Stimulated activated memory B cell treated with anti-CD40 and anti-IgM and Interleukin-4, amounts not matched to agents 10 μg/mL and 1 μg/mL and 100 μg/mL, for 72 hours (primary cell): ENCODE results near the gene MEX3A.

Experiments
- ATAC-seq: fragments of 150-1000 bp; cut with Tn5 transposase; 2 replicates; pipeline ENCODE4 v1.10.0; 2021
- H3K27ac Mint-ChIP-seq: one replicate; pipeline ENCODE4 v1.8.0; 2022; ENCODE audit warnings: mild to moderate bottlenecking, mixed read lengths
- H3K27me3 Mint-ChIP-seq: one replicate; pipeline ENCODE4 v1.8.0; 2022; ENCODE audit warnings: mixed read lengths
- H3K36me3 Mint-ChIP-seq: one replicate; pipeline ENCODE4 v1.8.0; 2022; ENCODE audit warnings: mixed read lengths
- H3K4me1 Mint-ChIP-seq: one replicate; pipeline ENCODE4 v1.8.0; 2022; ENCODE audit warnings: mixed read lengths
- H3K4me3 Mint-ChIP-seq: one replicate; pipeline ENCODE4 v1.8.0; 2022; ENCODE audit warnings: mild to moderate bottlenecking, moderate library complexity, mixed read lengths
- H3K9me3 Mint-ChIP-seq: one replicate; pipeline ENCODE4 v1.8.0; 2022; ENCODE audit warnings: mixed read lengths

MEX3A gene

DNA sequence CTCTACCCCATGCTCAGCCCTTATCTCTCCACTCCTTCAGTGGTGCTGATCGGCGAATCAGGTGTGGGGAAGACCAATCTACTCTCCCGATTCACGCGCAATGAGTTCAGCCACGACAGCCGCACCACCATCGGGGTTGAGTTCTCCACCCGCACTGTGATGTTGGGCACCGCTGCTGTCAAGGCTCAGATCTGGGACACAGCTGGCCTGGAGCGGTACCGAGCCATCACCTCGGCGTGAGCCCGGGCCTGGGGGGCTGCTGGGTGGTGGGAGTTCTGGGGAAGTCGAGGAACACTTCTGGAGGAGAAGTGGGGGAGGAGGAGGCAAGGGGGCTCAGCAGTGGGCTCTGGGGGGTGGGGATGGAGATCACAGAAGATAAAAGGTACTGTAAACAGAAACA is 16.4 kb downstream of the MEX3A start:
- H3K36me3 Mint-ChIP-seq: no peaks in the 10 kb centered on the region
- peaks cover 10% of the 10 kb centered on the region for H3K27me3 Mint-ChIP-seq
- ATAC-seq: no peak
- no peak overlapping the region for H3K27ac Mint-ChIP-seq
- peaks cover 8% of the 10 kb centered on the region for H3K4me1 Mint-ChIP-seq
- H3K9me3 Mint-ChIP-seq: no peaks in the 10 kb centered on the region
- no peak overlapping the region for H3K4me3 Mint-ChIP-seq

DNA sequence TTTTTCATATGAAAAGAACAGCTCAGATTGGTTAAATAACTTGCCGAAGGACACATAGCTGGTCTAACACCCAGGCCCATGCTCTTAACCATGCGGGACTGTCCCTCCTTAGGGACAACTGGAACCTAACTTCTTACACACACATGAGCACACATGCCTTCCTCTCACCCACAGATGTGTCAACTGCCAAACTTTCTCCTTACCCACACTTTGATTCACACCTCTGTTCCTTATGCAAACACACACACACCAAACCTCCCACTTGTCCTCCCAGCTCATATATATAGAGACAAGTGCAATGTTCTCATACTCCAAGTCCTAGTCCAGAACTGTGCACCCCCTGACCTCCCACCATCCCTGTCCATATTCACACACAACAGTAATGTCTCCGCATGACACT is 17.1 kb downstream of the MEX3A start:
- Mint-ChIP-seq H3K27me3 (peaks cover 3% of the 10 kb centered on the region), H3K36me3 (no peaks in the 10 kb centered on the region), H3K4me1 (peaks cover 8% of the 10 kb centered on the region), H3K9me3 (no peaks in the 10 kb centered on the region), H3K4me3 (no peak overlapping the region), H3K27ac (no peak overlapping the region)
- ATAC-seq: no peak

GRCh38 chr1:156064615-156065014 is 17.6 kb downstream of the MEX3A start:
- Mint-ChIP-seq H3K4me3 (no peak overlapping the region), H3K27me3 (no peaks in the 10 kb centered on the region), H3K36me3 (no peaks in the 10 kb centered on the region), H3K27ac (no peak overlapping the region), H3K9me3 (no peaks in the 10 kb centered on the region), H3K4me1 (peaks cover 8% of the 10 kb centered on the region)
- no peak for ATAC-seq

DNA sequence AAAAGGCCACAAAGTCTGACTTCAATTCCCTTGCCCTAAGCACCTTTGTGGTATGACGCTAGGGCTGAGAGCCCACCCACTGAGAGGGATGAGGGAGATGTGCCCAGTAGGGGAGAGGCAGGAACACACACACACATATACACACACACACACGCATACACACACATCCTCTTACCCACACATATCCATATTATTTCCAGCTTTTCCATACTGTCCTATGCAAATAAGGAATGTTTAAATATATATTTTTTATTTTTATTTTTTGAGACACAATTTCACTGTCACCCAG is 18.3 kb downstream of the MEX3A start:
- Mint-ChIP-seq H3K9me3 (no peaks in the 10 kb centered on the region), H3K36me3 (no peaks in the 10 kb centered on the region), H3K27me3 (no peaks in the 10 kb centered on the region), H3K4me1 (peaks cover 8% of the 10 kb centered on the region), H3K27ac (no peak overlapping the region), H3K4me3 (no peak overlapping the region)
- ATAC-seq: no peak

DNA sequence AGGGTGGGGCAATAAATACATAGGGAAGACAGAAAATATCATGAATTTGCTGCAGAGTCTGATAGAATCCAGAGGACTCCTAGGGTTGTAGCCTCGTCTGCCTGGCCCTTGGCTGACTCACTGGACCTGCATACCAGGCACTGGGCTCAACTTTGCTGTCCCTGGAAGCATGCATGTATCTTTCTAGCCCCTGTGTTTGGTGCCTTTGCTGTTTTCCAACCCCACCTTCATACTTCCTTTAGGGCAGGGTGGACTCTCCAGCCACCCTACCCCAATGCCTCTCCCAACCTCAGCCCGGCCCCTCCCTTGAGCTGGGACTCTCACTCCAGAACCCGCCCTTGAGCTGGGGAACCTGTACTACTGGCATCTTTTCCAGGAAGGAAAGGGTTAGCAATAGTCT is 20.1 kb downstream of the MEX3A start:
- H3K4me3 Mint-ChIP-seq: no peak overlapping the region
- ATAC-seq: no peak
- no peak overlapping the region for H3K27ac Mint-ChIP-seq
- H3K9me3 Mint-ChIP-seq: no peaks in the 10 kb centered on the region
- H3K36me3 Mint-ChIP-seq: peaks cover 6% of the 10 kb centered on the region
- H3K27me3 Mint-ChIP-seq: no peaks in the 10 kb centered on the region
- peaks cover 8% of the 10 kb centered on the region for H3K4me1 Mint-ChIP-seq

GRCh38 chr1:156060937-156061636 is 21.2 kb downstream of the MEX3A start, which contains the start of gene RAB25:
TSS of gene RAB25 (plus strand) at chr1:156061160. CDS start at chr1:156061401, 241 bp downstream.
- H3K4me1 Mint-ChIP-seq: peaks cover 8% of the 10 kb centered on the region
- no peaks in the 10 kb centered on the region for H3K9me3 Mint-ChIP-seq
- ATAC-seq: no peak
- no peak within 1 kb of the TSS for H3K27ac Mint-ChIP-seq
- H3K27me3 Mint-ChIP-seq: no peaks in the 10 kb centered on the region
- H3K36me3 Mint-ChIP-seq: peaks cover 11% of the 10 kb centered on the region
- no peak within 1 kb of the TSS for H3K4me3 Mint-ChIP-seq

DNA sequence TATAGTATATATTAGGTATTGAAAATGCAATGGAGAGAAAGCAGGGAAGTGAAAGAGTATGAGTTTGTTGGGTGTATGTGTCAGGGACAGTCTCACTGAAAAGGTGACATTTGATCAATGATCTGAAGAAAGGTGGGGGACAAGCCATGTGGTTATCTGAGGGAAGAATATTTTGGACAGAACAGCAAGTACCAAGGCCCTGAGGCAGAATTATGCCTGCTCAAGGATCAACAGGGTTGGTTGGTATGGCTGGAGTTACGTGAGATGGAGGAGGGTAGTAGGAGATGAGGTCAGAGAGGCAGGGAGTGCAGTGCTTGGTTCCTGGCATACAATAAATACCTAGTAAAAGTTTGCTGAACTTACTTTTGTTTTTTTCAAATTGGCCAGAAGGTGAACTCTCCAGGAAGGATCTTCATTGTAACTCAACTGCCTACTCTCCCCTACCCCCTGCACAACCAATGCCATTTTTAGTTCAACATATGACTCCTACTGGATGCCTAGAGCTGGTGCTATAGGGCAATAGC is 25.9 kb downstream of the MEX3A start:
- ATAC-seq: no peak
- Mint-ChIP-seq H3K36me3 (peaks cover 11% of the 10 kb centered on the region), H3K4me3 (no peak overlapping the region), H3K27ac (peak overlapping the region; percentile 85), H3K4me1 (peaks cover 32% of the 10 kb centered on the region), H3K27me3 (no peaks in the 10 kb centered on the region), H3K9me3 (no peaks in the 10 kb centered on the region)

- H3K4me1 Mint-ChIP-seq: peaks cover 38% of the 10 kb centered on the region
- H3K4me3 Mint-ChIP-seq: peak overlapping the region; percentile 97
- ATAC-seq: no peak
- H3K27ac Mint-ChIP-seq: peak overlapping the region; percentile 85
- H3K36me3 Mint-ChIP-seq: peaks cover 11% of the 10 kb centered on the region
- H3K27me3 Mint-ChIP-seq: no peaks in the 10 kb centered on the region
- no peaks in the 10 kb centered on the region for H3K9me3 Mint-ChIP-seq
These were observed 26.8 kb downstream of the MEX3A start for GRCh38 chr1:156055281-156056048.

- Mint-ChIP-seq H3K27ac (peak within 1 kb of the TSS; percentile 85), H3K4me3 (peak within 1 kb of the TSS; percentile 97), H3K9me3 (no peaks in the 10 kb centered on the region), H3K36me3 (peaks cover 17% of the 10 kb centered on the region), H3K27me3 (no peaks in the 10 kb centered on the region), H3K4me1 (peaks cover 38% of the 10 kb centered on the region)
- peak; percentile 84 for ATAC-seq
These were observed 27.6 kb downstream of the MEX3A start, which contains the start of gene LAMTOR2 for GRCh38 chr1:156054500-156055280. TSS of gene LAMTOR2 (plus strand) at chr1:156054782. CDS start at chr1:156054890, 108 bp downstream.

DNA sequence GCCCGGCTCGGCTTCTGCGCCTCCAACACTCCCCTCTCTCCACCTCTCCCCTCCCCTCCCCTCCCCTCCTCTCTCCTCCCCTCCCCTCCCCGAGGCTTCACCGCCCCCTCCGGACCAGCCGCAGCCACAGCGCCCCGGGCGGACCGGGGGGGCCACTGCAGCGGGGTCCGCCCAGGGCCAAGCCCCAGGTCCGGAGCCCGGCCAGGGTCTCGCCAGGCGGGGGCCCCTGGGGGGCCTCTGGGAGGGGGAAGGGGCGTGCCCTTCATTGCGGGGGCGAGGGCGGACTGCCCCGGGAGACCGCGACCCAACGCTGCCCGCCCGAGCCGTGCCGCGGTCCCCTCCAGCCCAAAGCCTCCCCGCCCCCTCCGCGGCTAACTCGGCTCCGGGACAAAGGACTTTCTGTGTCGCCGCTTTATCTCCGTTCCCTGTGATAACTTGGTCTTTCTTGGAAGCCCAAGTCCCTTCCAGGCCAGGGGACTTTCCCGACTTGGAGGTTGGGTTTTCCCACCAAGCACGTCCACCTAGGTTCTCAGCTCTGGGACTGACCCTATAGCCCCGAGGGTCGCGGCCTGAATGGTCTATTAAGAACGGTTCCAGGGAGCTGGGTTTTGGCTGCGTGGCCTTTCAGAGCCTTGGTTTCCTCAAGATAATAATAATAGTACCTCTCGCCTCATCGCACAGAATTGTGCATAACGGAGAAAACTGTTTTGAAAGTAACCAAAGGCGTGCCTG is 28.3 kb downstream of the MEX3A start, which contains the start of gene UBQLN4:
UBQLN4 (minus strand) TSS at position 31 of the 732 bp plus-strand sequence. CDS start 97 bp downstream, outside the sequence.
- Mint-ChIP-seq H3K4me3 (peak within 1 kb of the TSS; percentile 97), H3K4me1 (peaks cover 38% of the 10 kb centered on the region), H3K36me3 (peaks cover 25% of the 10 kb centered on the region), H3K27ac (peak within 1 kb of the TSS; percentile 85), H3K27me3 (no peaks in the 10 kb centered on the region), H3K9me3 (no peaks in the 10 kb centered on the region)
- peak; percentile 86 for ATAC-seq

- peak; percentile 58 for ATAC-seq
- Mint-ChIP-seq H3K27ac (peak overlapping the region; percentile 85), H3K4me3 (peak overlapping the region; percentile 97), H3K36me3 (peaks cover 25% of the 10 kb centered on the region), H3K9me3 (no peaks in the 10 kb centered on the region), H3K27me3 (no peaks in the 10 kb centered on the region), H3K4me1 (peaks cover 38% of the 10 kb centered on the region)
These were observed 29.1 kb downstream of the MEX3A start for GRCh38 chr1:156052862-156053767.

DNA sequence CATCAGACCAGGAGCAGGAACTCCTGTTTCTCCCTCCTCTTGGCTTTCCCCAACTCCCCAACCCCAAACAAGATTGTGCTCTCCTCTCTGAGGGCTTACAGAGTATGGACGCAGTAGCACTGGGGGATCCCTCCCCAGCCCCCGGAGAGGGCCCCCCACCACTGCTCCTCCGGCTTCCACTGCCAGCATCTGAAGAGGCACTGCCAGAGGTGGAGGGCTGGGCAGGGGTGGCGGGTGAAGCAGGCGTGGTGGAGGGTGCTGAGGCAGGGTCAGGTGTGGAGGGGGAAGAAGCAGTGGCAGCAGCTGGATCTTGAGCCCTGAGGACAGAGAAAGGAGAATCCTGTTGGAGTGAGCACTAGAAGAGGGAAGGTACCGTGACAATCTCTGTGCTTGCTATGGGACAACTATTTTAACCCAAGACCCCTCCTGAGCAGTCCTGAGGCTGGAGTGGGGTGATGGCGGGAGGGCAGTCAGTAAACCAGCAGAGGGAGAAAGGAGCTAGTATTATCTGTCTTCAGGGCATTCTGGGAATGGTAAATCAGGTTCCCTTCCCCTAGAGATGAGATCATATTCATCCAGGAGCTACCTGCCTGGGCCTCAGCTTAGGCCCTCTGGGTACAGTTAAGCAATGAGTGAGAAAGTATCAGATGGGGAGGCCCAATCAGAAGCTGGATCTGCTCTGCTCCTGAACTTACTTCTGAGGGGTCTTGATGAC is 31.1 kb downstream of the MEX3A start:
- H3K27ac Mint-ChIP-seq: no peak overlapping the region

GRCh38 chr1:156050376-156050775 is 31.9 kb downstream of the MEX3A start:
- no peaks in the 10 kb centered on the region for H3K9me3 Mint-ChIP-seq
- peaks cover 21% of the 10 kb centered on the region for H3K36me3 Mint-ChIP-seq
- no peak overlapping the region for H3K4me3 Mint-ChIP-seq
- peaks cover 25% of the 10 kb centered on the region for H3K4me1 Mint-ChIP-seq
- H3K27ac Mint-ChIP-seq: no peak overlapping the region
- H3K27me3 Mint-ChIP-seq: no peaks in the 10 kb centered on the region
- ATAC-seq: no peak

More for the DNA sequence above, 31.1 kb downstream of the MEX3A start:
- peaks cover 20% of the 10 kb centered on the region for H3K36me3 Mint-ChIP-seq
- H3K4me3 Mint-ChIP-seq: no peak overlapping the region
- H3K27me3 Mint-ChIP-seq: no peaks in the 10 kb centered on the region
- no peaks in the 10 kb centered on the region for H3K9me3 Mint-ChIP-seq
- no peak for ATAC-seq
- peaks cover 33% of the 10 kb centered on the region for H3K4me1 Mint-ChIP-seq
